Breast epithelium (tissue), 3 donors: ENCODE data around the gene CTNNA3.

Experiments
- CTCF ChIP-seq, 3 donors: fragments of 450-650 bp; IDR thresholded peaks; one replicate each; pipeline ENCODE4 v1.5.1; 2016 to 2017; ENCODE audit warnings: antibody characterized with exemption in 3 of 3, mild to moderate bottlenecking in 3 of 3, moderate library complexity in 3 of 3
- POLR2A ChIP-seq: fragments of 450-650 bp; IDR thresholded peaks from one replicate; pipeline ENCODE4 v1.6.1; 2016; ENCODE audit warnings: antibody characterized with exemption, mild to moderate bottlenecking, moderate library complexity

GRCh38 chr10:66336791-66337190 is 1359.2 kb downstream of the CTNNA3 start:
- TF ChIP-seq POLR2A = no peak
- no peak for TF ChIP-seq CTCF (IDR thresholded peaks at IDR 0.05)
